ENCODE results near the gene BRD4.

Gene BRD4

DNA sequence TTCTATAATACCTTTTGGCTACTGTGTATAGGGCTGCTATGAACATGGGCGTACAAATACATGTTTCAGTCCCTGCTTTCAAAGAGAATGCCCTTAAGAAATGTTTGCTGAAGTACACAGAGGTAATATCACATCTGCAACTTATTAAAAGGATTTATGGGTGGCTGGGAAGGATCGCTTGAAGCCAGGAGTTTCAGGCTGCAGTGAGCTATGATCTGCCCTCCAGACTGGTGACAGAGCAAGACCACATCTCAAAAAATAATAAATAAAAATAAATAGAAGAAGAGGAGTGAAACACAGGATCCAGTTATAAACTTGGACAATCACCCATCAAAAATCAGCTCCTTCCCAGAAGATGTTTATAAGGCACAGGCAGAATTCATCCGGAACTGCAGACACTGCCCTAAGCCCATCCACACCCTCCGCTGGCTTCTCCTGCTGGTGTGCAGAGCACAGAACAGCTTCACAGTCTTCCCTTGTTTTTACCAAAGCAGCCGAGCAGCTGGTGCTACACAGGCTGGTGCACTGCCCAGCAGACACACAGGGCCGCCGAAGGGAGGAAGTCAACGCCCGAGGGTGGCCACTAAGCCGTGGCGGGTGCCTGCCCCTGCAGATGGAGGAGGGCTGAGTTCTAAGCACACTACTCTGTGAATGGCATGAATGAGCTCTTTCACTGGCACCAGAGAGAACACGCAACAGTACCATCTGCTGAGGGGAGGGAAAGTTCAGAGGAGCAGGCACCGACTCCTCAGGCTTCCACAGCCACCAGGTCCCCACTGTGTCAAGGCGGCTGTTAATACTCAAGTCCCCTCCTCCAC lies 44.0 kb downstream of the BRD4 start:
- DNase-seq = no peak

DNA sequence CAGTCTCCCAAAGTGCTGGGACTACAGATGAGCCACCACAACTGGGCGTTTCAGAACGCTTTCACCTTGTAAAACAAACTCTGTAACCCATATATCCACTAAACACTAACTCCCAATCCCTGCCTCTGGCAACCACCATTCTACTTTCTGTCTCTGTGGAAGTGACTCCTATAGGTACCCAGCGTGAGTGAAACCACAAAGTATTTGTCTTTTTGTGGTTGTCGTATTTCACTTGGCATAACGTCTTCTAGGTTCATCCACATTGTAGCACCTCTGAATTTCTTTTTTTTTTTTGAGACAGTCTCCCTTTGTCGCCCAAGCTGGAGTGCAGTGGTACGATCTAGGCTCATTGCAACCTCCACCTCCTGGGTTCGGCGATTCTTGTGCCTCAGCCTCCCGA lies 44.8 kb downstream of the BRD4 start:
- no peak for DNase-seq

DNA sequence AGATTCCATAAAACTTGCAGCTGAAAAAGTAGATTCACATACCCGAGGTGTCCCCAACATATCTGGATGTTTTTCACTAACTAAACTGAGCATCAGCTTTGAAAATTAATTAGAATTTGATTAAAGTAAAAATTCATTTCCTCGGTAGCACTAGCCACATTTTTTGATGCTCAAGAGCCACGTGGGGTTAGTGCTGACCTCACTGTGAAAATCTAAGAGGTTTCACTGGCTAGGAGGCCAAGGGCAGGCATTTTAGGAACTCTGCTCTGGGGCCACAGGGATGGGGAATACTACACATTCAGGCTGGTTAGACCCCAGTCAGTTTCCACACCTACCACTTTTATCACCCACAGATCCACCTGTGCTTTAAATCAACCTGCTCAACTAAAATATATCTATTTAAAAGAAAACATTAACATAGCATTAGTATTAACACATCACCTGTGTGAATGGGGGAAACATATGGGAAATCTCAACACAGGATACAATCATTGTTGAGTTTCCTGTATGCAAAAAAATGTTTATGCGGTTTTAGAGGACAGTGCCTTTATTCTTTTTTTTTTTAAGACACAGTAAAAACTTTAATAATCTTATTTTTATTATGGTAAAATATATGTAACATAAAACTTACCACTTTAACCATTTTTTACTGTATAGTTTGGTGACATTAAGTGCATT lies 45.5 kb downstream of the BRD4 start:
- no peak for DNase-seq

DNA sequence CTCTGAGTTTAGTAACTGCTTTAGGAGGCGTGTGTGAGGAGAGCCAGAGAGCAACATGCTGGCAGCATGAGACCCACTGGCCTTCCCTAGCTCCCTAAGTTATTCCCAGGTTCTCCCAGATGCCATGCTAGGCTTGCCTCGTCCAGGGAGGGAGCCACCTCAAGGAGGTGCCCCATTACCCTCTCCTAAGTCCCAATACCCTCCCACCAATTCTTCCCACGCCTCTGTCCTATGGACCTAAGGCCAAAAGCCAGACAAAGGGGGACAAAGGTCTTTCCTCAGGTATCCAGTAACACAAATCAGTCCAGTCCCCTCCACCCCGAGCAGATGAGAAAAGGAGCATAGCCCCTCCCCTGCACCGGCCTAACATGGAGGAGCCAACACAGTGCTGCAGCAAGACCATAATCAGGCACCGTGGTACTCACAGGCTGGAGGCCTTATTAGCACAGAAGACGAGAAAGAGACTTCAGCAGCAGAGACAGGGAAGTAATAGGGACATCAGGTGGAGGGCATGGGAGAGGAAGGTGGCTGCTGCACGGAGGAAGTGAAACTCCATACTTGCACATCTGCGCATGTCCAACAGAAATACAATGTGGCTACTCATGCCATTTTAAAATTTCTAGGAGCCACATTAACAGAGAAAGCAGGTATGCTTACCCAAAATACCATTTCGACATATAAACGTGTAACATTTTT lies 46.3 kb downstream of the BRD4 start:
- DNase-seq = no peak

DNA sequence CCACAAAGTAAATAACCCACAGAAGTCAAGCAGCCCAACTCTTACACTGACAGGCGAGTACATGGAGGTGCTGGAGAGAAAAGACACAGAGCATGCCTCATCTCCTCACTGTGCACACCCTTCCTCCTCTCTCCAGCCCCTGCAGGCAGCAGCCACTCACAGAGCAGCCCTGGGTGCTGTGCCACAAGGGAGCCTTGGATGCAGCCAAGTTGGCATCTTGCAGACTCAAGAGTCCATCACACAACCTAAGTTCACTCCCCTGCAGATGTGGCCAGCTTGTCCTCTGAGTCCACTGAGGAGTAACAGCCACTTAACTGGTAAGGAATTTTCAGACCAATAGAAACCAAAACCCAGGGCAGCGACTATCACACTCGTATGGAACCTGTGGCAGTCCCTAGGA lies 47.4 kb downstream of the BRD4 start:
- no peak for DNase-seq

DNA sequence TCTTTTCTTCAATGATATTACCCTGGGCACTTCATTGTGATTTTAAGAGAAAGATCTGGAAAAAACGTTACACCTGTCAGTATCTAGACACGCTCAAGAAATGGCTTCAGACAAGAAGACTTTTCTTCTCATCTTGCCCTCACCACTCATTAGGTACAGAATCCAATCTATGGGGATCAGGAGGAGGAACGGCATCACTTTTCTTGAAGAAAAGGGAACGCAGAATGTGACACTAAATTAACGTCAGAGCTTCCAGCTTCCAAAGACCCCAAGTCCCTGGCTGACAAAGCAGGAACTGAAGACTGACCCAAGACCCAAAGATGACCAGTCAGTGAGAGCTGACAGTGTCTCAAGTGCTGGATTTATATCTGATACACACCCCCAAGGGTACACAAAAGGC lies 48.2 kb downstream of the BRD4 start:
- DNase-seq = no peak

DNA sequence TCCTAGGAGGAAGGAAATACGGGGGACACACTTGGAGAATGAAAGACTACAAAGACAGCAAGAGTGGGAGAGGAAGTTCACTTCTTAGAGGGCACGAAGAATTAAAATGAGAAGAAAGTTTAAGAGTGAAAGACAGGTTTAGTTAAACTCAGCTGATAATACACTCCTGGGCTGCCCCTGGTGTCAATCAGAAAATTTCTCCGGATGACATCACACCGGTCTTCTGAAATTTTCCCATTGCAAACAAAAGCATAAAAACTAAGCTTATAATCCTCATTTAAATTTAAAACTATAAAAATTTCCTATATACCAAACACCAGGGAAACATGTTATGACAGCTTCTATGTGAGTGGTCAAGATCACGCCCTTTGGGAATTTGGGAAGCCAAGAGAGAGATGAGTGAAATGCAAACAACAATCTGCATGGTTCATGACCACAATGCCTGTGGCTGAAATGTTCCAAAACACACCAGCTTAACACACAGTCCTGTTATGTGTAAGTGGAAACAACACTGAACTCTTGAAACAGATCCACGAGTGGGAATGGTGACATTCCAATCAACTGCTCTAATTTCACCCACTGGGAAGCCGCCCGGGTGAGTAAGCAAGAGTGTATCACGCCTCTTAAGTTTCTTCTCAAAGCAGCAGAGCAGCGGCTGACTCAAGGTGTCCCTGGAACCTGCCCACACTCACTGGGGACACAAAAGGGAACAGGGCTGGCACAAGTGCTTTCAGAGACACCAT lies 49.0 kb downstream of the BRD4 start:
- no peak for DNase-seq

DNA sequence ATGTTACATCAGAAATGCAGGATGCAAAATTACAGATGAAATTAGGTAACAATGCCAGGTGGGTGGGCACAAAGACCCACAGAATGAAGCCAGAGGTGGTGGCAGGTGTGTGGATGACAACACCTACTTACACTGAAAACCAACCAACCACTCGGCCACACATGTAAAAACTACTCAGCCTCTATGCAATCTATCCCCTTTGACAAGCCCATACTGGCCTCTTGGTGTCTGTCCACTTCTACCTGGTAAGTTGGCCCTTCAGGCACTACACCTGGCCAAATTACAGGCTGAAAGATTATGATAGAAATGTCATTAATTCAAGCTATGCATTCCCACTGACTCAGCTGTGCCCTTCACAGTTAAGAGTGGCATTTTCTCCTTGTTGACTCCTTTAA lies 50.0 kb downstream of the BRD4 start:
- DNase-seq = no peak

DNA sequence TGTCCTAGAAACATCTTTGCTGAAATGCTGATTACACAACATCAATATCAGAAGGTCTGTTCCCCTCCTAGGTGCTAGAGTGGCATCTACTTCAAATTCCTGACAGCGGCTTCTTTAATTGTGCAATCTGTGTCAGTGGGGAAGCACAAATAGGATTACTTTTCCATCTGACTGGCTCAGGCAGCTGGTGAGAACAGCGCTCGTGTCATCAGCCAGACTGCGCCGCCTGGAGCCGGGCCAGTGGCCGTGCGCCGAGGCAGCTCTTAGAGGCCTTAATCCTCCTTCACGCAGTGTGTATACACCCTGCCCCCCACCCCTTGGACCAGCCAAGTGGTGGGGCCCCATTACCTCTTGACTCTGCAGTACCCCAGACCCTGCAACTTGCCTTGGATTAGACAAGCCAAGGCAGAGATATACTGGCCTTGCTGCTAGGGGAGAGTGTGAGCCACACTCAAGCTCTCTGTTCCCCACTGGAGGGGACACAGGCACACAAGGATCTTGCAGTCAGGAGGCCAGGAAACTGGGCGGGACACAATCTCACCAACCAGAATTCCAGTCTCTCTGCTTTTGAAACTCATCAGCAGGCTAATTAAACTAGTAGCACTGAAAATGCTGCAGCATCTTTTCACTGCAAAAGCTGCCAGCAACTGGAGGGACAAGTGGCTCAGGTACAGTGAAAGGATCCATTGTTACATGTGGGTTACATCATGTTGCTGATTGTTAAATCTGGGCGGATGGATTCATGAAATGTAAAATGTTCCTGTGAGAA lies 51.2 kb downstream of the BRD4 start:
- no peak for DNase-seq

DNA sequence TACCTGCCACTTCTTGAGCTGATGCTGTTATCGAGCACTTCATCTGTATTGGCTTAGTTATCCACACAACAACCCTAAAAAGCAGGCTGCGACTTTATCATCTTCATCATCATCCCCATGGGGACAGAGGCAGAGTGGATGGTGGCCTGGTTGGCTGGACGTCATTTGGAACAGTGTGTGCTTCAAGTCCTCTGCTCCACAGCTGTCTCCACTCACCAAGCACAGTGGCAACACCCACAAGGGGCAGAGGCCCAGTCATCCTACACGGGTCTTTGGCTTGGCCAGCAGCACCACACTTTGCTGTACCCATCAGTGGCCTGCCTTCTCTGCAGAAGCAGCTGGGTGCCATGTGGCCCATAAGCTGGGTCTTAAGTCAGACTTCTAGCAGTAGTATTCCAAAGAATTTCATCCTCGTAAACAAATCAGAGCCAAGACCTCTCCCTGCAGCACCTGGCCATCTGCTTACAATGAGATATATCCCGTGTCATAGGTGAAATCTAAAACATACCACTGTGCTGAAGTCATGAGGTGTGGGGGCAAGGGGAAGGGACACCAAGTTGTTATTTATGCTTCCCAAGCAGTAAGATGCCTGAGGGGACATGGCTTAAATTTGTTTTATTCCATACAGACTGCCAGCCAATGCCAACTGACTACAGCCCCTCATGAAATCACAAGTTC lies 52.2 kb downstream of the BRD4 start:
- no peak for DNase-seq

DNA sequence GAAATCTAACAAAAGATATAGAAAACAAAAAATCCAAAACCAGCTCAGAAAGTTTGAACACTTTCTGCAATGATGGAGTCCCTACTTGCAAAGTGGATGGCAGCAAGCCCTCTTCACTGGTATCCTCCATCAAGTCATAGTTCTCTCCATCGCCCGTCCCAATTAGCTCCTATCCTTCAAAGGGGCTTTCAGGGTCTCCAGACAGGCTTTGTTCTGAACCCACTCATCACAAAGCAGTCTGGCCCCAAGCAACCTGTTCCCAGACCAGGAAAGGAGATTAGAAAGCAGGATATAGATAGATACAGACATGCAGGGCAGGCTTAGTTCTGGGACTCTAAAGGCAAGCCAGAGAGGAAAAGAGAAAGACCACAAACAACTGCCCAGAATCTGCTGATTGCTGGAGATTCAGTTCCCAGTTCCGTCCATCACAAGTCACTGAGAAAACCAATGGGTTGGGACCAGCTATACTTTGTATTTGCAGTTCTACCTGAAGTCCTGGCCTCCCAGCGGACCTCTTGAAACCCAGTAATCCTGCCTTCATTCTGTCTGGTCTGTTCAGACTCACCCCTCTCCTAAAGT lies 52.9 kb downstream of the BRD4 start:
- no peak for DNase-seq

DNA sequence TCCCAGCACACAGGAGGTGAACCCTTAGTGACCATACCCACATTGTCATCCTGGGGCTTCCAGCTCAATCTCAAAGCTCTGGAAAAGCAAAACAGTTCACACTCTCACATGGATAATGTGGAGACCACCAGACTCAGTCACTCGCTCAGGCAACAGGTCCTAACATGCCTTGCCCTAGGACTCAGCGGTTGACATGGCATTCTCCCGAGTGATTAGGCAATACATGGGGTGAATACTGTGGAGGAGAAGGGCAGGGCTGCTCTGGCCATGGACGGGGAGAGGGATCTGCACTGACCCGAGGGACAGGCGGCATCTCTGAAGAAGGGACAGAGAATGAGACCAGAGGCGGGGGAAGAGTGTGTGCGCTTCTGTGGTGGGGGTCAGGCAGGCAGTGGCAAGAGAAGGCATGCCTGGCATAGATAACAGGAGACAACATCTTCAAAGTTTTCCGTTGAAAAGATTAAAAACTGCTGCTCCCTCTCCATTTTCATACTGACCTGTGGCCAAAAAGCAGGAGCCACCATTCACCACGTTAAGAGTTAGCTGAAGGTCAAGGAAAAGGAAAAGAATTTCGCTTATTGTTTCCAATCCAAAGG lies 55.6 kb downstream of the BRD4 start:
- DNase-seq = no peak

DNA sequence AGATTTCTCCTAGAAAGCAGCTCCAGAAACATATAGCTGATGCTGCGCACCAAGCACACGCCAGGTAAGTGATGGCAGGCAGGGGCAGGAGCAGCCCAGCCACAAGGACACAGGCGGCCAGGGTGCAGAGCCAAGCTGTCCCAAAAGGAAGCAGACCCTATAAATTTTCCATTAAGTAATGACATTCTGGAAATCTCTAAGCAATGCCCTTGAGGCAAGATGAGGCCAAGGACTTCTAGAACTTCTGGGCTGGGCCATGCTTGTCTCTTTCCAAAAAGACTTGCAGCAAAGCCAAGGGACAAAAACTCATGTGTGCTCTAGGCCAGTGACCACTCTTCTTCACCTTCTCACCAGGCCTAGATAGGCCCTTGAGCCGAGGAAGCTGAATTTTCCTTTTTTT lies 57.9 kb downstream of the BRD4 start:
- no peak for DNase-seq

DNA sequence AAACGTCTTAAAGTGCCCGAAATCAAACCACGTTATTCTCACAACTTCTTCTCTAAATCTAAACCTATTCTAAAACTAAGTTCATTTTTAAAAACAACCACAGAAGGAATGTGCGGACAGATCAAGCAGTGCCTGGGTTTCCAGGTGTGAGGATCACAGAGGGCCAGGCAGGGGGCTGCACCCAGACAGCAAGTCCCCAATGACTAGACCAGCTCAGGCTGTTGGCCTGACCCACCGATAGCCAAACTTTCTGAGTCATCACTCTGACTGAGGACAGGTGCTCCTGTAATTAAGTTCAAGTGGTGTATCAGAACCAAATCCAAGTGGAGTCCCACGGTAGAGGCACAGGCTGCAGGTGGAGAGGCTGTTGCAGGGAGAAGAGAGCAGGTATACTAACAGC lies 62.5 kb downstream of the BRD4 start:
- DNase-seq = no peak

DNA sequence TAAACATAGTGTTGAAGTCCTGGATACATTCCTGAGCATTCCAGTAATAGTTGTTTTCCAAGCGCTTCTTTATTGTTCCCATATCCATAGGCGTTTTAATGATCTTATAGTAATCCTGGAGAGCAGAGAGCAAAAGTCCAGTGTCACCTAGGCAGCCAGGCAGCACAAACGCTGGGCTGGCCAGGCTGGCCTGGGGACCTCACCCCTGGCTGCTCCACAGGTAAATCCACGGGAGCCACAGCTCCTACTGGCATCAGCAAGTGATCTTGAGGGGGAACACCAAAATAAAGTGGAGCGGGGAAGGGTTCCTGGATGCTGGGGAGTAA lies 63.4 kb downstream of the BRD4 start:
- DNase-seq = no peak

DNA sequence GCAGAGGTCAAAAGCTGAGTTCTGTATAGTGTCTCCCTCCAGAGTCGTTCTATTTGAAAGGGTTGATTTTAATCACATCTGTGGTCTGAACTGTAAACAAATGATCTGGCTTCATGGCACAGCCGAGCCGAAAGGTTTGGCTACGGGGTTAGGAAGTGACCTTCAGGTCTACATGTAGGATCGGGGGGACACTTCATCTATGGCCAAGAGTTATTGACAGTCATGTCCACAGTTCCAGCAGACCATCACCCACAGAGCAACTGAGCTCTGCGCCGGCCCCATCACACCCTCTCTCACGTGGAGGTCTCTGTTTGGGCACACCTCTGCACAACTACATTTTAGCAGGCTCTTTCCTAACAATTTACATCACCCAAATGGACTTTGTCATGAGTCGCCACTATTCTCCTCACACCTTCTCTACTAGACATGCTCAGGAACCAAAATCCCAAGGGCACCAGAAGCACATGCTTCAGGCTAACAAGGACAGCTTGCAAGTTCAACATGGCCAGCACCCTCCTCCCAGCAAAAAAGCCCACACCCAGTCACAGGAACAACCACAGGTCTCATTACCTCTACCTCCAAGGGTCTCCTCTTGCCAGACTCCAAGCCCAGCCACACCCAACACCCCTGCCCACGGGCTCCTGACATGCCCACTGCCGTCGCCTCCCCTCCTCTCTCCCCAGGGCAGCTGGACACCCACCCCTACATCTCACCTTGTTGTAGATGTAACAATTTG lies 64.0 kb downstream of the BRD4 start:
- DNase-seq = no peak

DNA sequence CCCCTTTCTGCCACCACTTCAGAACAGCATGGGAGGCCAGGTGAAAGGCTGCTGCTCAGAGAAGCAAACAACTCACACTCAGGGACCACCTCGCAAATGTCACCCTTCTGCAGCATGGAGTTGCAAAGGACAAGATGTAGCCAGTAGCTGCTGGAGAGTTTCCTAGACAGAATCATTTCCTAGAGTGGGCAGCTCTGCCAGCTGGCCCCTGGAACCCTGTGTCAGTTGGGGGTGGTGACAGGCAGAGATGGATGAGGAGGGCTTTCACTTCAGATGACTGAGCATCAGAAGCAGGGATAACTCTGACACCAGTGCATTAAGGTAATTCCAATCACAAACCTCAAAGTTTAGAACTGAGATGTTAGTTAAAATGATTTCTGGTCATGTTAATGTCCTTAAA lies 65.7 kb downstream of the BRD4 start:
- DNase-seq = no peak

DNA sequence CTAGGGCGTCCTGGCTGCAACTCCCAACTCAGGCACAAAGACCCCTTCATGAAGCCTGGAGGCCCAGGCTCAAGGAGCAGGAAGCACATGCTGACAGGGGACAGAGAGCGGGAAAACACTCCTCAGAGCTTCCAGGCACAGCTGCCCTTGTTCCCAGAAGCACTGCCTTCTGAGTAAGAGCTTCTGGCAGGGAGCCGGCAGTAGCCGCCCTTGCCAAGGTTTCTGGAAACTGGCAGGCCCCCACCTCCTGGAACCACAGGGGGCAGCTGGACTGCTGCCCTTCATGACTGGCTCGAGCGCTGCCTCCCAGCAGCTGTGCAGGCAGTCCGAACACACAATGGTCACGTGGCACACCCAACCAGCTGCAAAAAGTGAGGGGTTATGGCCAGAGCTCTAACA lies 66.5 kb downstream of the BRD4 start:
- no peak for DNase-seq

DNA sequence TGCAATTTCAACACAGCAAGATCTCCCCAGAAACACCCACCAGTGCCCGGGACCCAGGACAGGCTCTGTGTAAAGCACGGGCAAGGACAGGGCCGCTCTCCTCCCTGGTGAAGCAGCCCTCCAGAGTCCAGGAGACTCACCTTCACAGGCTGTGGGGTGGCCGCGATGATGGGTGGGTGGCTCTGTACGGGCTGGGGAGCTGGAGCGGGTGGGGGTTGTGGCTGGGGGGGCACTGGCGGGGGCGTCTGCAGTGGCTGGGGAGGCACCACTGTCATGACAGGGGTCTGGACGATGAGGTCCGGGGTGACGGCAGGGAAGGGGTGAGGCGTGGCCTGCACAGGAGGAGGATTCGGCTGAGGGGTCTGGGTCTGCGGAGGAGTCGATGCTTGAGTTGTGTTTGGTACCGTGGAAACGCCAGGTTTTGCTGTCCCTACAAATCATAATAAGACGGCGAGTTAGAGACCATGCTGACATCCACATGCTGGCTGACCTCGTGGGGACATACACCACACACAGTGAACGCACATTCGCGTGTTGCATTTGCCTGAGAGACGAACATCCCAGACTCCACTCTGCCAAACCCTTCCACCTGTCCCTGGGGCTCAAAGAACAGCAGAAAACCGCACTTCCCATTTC lies 67.0 kb downstream of the BRD4 start:
- DNase-seq = no peak

DNA sequence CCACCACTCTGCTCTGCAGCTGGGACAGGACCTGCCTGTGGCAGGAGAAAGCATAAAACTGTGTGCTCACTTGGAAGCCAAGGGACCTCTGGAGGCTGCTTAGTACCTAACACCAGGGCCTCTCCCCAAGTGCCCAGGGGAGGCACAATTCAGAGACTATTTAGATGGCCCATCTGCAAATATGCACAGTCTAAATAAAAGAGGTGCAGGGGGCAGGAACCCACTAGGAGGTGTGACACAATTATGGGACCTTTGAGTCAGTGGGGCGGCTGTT lies 67.5 kb downstream of the BRD4 start:
- no peak for DNase-seq

All from NCI-H187 treated with DMSO at 0.1 percent for 48 hours (cell line).